Activated gamma-delta T cell (primary cell): ENCODE results near the gene TEKT5.
"Not testable (repeated sequence)": the region's sequence is repeated elsewhere in the genome, so short reads cannot be mapped to it uniquely, and the experiment has no call there.

ENCODE experiments used
- DNase-seq: peaks from one replicate; lab custom pipeline; 2025; lab: John Stamatoyannopoulos, UW

The TEKT5 gene

DNA sequence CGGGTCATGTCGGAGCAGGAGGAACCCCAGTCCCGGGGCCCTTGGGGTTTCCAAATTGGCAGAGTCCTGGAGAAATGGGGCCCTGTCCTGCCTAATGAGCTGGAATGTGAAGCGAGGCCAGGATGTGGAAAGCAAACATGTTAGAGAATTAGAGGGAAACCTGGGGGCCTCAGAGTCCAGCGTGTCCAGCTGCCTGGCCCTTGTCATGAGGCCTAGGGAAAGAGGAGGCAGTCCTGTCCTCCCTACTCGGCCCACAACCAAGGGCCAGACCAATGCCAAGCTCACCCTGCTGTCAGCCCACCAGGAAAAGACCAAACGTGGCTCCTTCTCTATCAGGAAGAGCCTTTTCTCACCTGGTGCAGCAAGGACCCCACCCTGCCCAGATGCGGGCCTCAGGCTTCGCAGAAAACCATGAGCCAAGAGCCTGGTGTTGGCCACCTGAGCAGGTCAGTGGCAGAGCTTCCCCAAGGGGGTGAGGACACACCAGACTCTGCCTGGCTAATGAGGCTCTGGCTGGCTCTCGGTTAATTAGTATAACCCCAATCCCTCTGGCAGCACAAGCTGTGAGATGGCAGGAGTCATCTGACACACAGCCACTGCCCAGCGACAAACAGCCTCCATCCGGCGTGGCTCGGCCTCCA lies 10.1 kb downstream of the TEKT5 start:
- DNase-seq, result no peak

DNA sequence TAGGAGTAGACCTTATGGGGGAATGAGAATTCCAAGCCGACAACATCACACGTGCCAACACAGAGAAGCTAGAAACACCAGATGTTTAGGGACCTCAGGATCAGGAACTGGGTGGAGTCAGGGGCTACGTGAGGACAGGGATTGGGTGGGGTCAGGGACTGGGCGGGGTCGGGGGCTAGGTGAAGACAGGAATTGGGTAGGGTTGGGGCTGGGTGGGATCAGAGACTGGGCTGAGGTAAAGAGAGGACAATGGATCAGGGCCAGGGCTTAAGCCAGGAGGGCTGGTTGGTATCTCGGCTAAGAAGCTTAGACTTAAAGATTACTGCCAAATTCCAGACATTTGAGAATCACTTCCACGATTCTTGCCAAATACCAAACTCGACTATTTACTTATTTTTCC lies 11.6 kb downstream of the TEKT5 start:
- DNase-seq, result no peak

DNA sequence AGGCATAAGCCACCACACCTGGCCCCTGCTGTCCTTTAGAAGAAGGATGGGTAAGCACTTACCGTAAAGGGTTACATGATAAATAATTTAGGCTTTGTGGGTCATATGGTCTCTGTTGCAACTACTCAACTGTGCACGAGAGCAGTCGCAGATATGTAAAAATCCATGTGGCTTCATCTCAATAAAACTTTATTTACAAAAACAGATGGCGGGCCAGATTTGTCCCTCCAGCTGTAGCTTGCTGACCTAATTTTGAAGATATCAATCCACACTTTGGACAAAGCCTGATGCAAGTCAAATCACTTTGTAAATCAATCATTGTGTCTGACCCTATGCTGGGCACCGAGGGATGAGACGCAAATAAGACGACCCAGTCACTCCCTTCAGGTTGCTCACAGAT lies 12.1 kb downstream of the TEKT5 start:
- no peak for DNase-seq

DNA sequence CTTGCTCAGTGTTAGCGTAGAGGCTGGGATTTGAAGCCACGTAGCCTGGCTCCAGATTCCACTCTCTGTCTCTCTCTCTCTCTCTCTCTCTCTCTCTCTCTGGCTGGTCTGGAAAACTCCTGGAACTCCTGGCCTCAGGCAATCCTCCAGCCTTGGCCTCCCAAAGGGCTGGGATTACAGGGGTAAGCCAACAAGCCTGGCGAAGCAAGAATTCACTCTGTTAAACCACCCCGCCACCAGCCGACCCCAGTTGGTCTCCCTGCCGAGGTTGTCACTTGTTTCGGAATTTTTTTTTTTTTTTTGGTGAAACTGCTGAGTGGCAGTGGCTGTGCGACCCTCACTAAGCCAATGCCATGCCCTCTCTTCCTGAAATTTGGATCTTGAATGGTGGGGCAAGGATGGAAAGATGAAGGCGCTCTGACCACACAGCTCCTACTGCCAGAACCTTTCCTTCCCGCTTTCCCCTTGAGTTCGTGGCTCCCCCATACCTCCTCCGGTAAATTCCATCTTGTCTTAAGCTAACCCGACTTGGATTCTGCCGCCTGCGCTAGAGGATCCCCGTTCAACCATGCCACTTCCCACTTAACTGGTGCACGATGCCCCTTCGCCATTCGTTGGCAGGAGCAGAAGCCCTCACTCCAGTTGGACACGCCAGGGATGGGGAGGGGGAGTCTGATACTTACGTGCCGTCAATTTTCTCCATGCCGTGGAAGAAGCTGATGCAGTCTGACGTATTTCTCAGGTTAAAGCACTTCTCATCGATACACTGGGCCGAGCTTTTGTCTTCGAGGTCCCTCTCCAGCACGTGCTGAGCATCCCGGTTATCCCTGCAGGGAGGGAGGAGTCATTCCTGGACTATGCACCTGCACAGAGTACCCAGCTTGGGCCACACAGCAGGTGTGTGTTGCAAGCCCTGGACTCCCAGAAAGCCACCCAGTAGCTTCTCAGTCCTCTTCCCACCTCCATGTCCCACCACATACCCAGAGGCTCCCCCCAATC lies 13.1 kb downstream of the TEKT5 start:
- DNase-seq, result no peak

DNA sequence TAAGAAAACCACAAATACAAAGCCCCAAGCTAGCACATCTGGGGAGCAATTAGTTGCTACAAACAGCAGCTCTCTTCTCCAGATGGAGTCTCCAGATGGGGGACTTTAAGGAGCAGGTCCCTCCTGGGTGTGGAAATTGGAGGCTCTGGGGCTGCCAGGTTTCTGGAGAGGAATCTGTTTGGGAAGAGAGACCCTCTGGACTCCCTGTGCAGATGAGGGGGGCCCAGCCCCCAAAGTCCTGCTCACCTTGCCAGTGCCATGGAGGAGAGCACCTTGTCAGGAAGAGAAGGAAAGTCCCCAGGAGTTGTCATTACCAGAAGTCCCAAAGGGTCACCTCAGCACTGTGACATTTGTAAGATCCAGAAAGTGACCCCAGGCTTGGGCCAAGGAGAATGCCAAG lies 14.8 kb downstream of the TEKT5 start:
- DNase-seq, result no peak

DNA sequence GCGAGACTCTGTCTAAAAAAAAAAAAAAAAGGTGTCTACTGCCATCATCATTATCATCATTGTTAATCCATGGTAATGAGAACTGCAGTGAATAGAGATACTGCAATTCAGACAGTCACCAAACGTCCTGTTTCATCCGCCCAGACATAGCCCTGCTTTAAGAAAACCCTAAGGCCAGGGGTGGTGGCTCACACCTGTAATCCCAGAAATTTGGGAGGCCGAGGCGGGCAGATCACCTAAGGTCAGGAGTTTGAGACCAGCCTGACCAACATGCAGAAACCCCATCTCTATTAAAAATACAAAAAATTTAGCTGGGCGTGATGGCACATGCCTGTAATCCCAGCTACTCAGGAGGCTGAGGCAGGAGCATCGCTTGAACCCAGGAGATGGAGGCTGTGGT lies 15.3 kb downstream of the TEKT5 start:
- not testable (repeated sequence) for DNase-seq

DNA sequence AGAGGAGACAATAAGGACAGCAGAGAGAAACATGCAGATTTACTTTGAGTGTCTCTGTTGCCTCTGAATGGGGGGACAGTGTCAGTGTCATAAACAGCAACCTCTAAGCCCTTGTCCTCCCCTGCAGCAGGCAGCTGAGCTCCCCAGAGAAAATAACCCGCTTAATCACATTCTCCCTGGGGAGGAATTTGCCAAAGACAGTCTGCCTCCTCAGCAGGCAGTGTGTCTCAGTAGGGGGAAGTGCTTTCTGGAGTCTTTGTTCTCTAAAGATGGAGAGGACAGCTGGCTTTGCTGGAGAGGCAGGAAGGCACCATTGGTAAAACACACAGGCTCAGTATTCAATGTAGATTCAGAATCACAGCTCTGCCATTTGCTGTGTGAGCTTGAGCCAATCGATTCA lies 16.1 kb downstream of the TEKT5 start:
- DNase-seq, result no peak

DNA sequence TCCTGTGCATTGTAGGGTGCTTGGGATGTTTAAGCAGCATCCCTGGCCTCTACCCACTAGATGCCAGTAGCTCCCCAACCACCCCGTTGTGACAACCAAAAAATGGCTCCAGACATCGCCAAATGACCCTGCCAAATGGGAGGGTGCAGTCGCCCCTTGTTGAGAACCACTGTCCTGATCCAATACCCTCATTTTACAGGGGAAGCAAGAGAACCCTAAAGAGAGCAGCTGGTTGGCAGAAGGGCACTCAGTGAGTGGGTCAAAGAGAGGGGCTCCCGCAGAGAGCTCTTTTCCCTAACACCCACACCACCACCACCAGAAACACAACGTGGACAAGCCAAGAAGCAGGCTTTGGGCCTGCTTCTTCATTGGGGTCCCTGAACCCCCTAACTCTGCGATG lies 18.4 kb downstream of the TEKT5 start:
- DNase-seq, result no peak

DNA sequence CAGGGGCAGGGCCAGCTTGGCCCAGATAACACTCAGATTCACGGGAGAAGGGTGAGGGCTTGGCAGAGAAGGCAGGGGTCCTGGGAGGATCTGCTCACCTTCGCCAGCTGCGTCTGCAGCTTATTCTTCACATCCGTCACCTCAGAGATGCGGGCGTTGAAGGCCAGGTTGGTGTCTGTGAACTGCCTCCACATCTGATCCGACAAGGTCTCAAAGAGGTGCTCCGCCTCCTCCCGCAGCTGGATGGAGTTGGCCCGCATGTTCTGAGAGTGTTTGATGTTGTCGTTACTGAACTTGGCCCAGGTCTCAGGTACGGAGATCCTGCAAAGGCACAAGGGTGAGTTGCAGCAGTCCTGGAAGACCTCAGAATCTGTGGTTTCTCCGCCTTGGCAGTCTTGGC lies 18.9 kb downstream of the TEKT5 start:
- no peak for DNase-seq

DNA sequence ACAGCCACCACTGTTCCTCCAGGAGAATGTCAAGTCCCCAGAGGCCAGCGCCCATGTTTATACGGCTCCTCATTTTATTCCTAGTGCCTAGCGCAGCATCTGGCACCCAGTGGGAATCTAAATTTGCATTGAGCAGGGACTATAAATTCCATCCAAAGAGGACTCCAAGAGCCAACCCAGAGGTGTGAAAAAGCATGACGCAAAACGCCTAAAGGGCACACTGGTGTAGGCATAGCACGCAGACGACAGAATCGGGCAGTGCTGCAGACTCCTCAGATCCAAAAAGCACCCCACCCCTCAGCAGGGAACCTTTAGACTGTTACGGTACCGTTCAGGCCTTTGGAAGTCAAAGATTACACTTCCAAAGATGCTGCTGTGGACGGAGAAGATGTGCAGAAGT lies 19.5 kb downstream of the TEKT5 start:
- DNase-seq, result no peak

DNA sequence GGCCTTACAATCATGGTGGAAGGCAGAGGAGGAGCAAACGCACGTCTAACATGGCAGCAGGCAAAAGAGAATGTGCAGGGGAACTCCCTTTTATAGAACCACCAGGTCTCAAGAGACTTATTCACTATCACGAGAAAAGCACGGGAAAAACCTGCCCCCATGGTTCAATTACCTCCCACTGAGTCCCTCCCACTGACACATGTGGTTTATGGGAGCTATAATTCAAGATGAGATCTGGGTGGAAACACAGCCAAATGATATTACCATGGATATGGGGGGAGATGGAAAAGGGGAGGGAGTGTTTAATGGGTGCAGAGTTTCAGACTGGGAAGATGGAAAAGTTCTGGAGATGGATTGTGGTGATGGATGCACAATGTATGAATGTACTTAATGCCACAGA lies 23.0 kb downstream of the TEKT5 start:
- no peak for DNase-seq

DNA sequence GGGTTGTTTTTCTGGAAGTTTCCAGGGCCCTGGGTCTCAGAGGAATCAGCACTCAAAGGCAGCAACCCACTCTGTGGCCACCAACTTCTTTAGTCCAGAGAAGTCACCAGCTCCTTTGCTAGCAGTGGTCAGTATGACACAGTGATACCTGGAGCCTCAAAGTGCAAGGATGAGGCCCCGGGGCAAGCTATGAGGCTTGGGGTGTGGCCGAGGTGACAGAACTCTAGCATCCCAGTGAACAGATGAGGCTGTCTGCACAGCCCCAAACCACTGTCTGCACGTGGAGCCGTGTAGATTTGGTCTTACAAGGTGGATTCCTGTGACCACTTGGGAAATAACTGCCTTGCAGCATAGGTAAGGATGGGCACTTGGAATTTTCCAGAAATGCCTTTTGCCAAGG lies 24.9 kb downstream of the TEKT5 start:
- DNase-seq, result no peak

DNA sequence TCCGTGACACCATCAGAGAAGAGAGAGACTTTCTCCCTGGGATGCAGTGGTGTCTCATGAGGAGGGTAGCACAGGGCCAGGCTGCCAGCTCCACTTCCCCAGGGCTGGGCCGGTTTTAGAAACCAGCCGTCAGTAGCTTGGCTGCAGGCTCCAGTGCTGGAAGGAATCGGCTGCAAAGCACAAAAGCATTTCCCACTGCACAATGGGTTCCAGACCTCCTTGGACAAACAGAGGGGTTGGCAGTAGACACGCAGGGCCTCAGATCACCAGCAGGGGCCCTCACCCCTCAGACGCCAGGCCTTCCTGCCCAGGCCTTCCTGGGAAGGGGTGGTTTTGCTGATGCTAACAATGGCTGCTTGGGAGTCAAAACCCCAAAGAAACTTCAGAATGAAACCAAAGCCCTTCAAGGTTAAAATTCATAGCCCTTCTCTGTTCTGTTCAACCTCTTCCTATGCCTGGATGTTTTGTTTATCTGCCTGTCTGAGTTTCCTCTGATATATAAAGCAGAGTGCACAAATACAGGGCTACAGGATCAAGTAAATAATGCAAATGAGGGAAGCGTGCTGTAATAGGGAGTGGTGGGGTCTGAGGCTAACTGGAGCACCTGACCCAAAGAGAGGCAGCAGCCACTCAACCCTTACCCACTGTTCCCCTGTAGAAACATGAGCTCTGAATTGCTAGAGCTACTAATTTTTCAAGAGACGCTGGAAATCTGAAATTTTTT lies 26.2 kb downstream of the TEKT5 start:
- no peak for DNase-seq

DNA sequence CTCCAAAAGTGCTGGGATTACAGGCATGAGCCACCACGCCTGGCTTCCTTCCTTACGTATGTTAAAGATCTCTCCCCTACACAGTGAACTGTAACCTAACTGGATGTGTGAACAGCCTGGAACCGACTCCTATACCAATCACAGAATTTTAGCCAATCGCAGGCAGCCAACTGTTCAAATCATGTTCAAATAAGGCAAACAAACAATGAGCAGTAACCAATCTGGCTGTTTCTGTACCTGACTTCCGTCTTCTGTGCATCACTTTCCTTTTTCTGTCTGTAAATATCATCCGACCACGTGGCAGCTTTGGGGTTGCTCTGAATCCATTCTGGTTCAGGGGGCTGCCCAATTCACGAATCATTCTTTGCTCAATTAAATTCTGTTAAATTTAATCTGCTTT lies 27.5 kb downstream of the TEKT5 start:
- DNase-seq, result no peak

DNA sequence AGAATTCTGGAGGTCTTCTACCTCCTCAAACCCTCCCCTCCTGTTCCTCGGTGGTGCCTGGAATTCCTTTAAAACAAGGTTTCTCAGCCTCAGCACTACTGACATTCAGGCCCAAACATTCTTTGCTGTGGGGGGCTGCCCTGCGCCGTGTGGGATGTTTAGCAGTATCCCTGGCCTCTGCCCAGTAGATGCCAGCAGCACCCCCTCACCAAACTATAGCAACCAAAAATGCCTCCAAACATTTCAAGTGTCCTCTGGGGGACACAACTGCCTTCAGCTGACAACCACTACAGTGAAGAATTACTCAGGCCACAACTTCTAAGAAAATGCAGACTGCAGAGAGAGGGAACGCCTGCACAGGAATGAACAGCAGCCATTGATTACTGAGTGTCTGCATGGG lies 28.4 kb downstream of the TEKT5 start:
- no peak for DNase-seq

DNA sequence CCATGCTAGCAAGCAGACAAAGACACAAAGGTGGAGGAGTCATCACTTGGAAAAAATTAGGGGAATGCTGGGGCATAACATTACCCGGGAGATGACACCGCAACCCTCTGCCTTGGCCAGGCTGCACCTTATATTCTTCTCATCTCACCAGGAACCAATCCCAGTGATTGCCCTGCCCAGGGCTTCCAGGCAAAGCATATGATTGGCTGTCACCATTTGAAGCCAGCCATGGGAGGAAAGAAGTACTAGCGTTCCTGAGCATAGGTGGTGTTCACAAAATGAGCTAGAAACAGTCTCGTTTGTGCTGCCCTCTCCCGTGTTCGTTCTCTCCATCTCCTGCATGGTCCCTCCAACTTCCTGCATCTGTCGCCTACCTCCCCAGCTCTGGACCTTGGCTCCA lies 29.6 kb downstream of the TEKT5 start:
- DNase-seq, result no peak

DNA sequence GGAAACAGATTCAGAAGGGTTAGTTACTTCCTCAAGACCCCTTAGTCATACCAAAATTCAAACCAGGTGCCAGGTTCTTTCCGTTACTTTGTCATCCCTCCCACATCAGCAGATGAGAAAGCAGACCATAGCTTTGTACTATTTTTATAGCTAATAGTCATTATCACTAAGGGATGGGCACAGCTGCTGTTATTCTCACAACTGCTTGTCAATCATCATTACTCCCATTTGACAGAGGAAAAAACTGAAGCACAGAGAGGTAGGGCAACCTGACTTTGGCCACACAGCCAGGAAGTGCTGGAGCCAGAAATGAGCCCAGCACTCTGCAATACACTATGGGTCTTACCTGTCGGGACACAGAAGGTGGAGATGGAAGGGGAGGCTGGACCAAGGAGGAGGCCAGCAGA lies 30.0 kb downstream of the TEKT5 start:
- DNase-seq, result no peak

DNA sequence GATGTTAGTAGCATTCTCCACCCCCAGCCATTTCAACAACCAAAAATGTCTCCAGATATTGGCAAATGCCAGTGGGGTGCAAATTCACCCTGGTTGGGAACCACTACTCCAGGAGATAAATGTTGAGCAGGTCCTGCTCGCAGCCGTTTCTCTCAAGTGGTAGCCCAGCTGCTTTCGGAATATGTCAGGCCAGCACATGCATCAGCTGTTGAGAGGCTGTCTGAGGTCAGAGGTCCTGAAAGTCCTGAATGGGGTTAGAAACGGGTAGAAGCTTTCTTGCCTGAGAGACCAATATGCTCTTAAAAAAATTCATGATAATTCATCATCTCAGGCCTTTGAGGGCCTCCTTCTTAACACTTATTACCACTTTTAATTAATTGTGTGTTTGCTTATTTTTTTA lies 31.0 kb downstream of the TEKT5 start:
- no peak for DNase-seq

DNA sequence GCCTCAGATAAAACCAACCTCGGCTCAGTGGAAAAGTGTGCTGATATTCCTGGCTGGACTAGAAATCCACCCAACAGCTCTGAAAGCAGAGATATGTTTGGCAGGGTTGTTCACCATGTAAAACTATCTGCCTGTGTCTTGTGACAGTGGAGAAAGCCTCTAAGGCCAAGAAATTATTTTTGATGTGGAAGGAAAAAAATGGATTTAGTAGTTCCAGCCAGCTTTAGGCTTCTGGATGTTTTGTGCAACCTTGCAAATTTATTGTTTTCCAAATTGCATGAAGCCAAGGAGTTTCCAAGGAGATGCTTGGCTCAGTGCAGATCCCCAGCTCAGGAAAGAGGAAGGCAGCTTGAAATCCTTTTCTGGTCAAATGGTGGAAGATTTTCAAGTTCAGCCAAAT lies 31.6 kb downstream of the TEKT5 start:
- no peak for DNase-seq

DNA sequence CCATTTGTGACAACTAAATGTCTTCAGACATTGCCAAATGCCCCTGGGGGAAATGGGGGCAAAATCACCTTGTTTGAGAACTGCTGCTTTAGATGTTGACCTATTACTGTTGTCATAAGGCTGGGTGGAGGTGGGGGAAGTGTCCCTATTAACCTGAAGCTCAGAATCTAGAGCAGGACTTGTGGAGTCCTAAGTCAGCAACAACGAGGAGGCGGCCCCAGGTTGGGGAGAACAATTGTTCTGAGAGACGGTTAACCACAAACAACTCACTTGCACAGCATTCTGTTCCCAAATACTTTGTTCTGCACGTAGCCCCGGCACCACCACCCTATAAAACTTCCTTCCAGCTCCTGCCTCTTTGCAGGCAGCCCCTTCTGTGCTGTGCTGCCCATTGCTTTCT lies 32.5 kb downstream of the TEKT5 start:
- no peak for DNase-seq

DNA sequence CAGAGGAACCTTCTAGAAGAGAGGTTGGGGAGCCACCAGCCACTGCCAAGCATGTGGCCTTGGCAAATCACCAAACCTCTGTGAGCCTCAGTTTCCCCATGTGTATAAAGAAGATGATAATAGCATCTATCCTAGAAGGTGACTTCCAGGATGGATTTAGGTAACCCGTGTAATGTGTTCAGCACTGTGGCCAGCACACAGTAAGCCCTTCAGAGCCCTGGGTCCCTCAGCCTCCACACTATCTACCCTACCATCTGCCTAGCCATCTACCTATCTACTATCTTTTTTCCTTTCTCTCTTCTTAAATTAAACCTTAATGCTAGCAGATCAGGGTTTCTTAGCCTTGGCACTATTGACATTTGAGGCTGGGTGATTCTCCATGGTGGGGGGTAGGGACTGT lies 33.0 kb downstream of the TEKT5 start:
- DNase-seq, result no peak

DNA sequence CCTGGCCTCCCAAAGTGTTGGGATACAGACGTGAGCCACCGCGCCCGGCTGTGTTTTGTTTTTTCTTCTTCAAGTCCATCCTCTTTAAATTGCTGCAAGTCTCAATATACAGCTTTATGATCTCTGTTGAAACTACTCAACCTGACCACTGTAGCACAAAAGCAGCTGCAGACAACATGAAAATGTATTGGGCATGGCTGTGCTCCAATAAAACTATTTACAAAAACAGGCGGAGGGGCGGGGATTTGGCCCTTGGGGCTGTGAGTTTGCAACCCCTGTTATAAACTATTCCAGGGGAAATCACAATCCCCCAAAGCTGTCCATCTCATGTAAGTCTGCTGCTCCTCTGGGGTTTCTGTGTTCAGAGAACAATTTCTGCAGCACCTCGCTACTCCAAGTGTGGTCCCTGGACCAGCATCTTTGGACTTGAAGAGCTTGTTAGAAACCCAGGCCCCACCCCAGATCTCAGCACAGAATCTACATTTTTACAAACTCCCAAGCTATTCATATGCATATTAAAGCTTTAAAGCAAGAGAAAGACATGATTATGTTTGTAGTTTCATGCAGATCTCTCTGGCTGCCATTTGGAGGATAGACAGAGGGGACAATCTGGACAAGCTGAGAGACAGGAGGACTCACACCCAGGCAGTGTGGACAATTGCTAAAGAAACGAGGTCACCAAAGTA lies 33.6 kb downstream of the TEKT5 start:
- DNase-seq, result no peak
